BE2C (cell line): Measurements from ENCODE around the gene ZSCAN25.

Experiments used
- DNase-seq: peaks from one replicate; pipeline ENCODE4 v3.0.0-alpha.2; 2020
- H3K27me3 ChIP-seq: fragments of 250-450 bp; sonication (Bioruptor Pico); 2 replicates; pipeline ENCODE4 v1.5.1; 2020; ENCODE audit warnings: mild to moderate bottlenecking
- H3K36me3 ChIP-seq: fragments of 250-450 bp; sonication (Bioruptor Pico); 2 replicates; pipeline ENCODE4 v1.5.1; 2020; ENCODE audit warnings: mild to moderate bottlenecking
- H3K4me1 ChIP-seq: fragments of 250-450 bp; sonication (Bioruptor Pico); 2 replicates; pipeline ENCODE4 v1.5.1; 2020
- H3K4me3 ChIP-seq: 2 replicates; pipeline ENCODE4 v1.5.1; 2011; ENCODE audit warnings: low read depth, low read length
- H3K9me3 ChIP-seq: fragments of 250-450 bp; sonication (Bioruptor Pico); 2 replicates; pipeline ENCODE4 v1.5.1; 2020
- TF ChIP-seq, protein P1 (sequence below): IDR thresholded peaks from 2 replicates; pipeline ENCODE4 v1.5.1; 2012; ENCODE audit warnings: mild to moderate bottlenecking, low read depth, low read length

Gene ZSCAN25

DNA sequence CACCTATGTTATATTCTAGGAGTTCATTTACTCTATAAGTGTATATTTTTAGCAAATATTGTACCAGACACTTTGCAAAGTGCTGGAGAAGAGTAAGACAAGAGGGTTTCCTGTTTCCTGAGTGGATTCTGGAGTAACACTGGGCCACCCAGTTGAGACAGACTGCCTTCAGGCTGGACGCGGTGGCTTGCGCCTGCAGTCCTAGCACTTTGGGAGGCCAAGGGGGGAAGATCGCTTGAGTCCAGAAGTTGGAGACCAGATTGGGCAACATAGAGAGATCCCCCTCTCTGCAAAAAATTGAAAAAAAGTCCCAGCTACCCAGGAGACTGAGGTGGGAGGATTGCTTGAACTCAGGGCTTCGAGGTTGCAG is 772 bp upstream of the ZSCAN25 start:
- peak overlapping the region; percentile 98 for H3K4me3 ChIP-seq
- DNase-seq: no peak
- peaks cover 25% of the 10 kb centered on the region for H3K36me3 ChIP-seq
- TF ChIP-seq, protein P1, sequence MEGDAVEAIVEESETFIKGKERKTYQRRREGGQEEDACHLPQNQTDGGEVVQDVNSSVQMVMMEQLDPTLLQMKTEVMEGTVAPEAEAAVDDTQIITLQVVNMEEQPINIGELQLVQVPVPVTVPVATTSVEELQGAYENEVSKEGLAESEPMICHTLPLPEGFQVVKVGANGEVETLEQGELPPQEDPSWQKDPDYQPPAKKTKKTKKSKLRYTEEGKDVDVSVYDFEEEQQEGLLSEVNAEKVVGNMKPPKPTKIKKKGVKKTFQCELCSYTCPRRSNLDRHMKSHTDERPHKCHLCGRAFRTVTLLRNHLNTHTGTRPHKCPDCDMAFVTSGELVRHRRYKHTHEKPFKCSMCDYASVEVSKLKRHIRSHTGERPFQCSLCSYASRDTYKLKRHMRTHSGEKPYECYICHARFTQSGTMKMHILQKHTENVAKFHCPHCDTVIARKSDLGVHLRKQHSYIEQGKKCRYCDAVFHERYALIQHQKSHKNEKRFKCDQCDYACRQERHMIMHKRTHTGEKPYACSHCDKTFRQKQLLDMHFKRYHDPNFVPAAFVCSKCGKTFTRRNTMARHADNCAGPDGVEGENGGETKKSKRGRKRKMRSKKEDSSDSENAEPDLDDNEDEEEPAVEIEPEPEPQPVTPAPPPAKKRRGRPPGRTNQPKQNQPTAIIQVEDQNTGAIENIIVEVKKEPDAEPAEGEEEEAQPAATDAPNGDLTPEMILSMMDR: no peak
- no peaks in the 10 kb centered on the region for H3K4me1 ChIP-seq
- H3K27me3 ChIP-seq: peaks cover 8% of the 10 kb centered on the region
- no peaks in the 10 kb centered on the region for H3K9me3 ChIP-seq

DNA sequence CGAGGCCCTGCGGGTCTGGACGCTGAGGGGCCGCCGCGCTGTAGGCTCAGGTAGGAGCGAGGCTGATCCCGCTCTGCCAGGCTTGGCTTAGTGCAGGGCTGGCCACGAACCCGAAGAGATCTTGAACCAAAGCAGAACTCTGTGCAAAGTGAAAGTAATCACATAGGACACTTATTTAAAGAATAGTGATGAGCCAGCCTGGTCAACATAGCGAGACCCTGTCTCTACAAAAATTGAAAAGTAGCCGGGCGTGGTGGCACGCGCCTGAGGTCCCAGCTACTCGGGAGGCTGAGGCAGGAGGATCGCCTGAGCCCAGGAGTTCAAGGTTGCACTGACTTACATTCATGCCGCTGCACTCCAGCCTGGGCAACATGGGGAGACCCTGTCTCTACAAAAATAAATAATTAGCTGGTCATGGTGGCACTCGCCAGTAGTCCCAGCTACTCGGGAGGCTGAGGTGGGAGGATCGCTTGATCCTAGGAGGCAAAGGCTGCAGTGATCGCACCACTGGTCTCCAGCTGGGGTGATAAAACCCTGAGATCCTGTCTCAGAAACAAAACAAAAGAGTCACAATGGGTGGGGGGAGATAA is 541 bp downstream of the ZSCAN25 start:
- no peaks in the 10 kb centered on the region for H3K27me3 ChIP-seq
- H3K4me1 ChIP-seq: no peaks in the 10 kb centered on the region
- no peak for DNase-seq
- H3K4me3 ChIP-seq: peak overlapping the region; percentile 98
- TF ChIP-seq, protein P1: no peak
- H3K9me3 ChIP-seq: no peaks in the 10 kb centered on the region
- H3K36me3 ChIP-seq: peaks cover 38% of the 10 kb centered on the region

DNA sequence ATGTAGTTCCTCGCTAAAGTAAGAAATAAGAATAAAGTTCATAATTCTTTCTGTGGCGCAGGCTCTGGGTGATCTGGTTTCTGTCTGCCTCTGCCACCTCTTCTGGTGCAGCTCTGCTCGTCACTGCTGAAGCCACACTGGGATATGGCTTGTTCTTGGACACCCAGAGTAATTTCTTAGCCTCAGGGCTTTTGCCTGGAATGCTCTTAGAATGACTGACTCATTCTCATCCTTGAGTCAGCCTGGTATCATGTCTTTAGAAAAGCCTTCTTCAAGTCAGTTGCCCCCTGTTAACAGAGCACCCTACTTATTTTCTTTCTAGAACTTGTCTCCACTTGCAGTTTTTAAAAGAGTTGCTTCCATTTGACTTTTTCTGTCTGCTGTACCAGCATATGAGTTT is 2.0 kb downstream of the ZSCAN25 start:
- no peak for DNase-seq
- TF ChIP-seq, protein P1: no peak
- Histone ChIP-seq H3K4me3 (no peak overlapping the region), H3K4me1 (no peaks in the 10 kb centered on the region), H3K36me3 (peaks cover 52% of the 10 kb centered on the region), H3K27me3 (no peaks in the 10 kb centered on the region), H3K9me3 (no peaks in the 10 kb centered on the region)

DNA sequence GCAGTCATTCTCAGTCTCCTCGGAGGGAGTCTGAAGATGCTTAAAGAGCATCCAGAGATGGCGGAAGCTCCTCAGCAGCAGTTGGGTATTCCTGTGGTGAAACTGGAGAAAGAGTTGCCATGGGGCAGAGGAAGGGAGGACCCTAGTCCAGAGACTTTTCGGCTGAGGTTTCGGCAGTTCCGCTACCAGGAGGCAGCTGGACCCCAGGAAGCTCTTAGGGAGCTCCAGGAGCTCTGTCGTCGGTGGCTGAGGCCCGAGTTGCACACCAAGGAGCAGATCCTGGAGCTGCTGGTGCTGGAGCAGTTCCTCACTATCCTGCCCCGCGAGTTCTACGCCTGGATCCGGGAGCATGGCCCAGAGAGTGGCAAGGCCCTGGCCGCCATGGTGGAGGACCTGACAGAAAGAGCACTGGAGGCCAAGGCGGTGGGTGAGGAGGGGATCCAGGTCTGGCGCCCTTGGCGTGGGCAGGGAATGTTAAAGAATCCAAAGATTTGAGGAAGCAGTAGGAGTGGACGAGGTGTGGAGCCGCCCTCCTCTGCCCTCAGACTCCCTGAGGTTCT is 2.9 kb downstream of the ZSCAN25 start:
- H3K4me1 ChIP-seq: no peaks in the 10 kb centered on the region
- TF ChIP-seq, protein P1: no peak
- peaks cover 62% of the 10 kb centered on the region for H3K36me3 ChIP-seq

DNA sequence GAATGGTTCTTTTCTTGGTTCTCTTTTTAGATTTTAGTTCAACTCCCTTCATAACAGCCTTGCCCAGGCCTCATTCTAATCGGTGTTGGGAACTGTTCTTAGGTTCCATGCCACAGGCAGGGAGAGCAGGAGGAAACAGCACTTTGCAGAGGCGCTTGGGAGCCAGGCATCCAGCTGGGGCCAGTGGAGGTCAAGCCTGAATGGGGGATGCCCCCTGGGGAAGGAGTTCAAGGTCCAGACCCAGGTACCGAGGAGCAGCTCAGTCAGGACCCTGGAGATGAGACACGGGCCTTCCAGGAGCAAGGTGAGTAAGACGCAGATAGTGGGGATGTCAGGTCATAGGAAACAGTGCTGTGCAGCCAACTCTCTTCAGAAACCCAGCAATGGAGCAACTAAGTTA is 4.5 kb downstream of the ZSCAN25 start:
- TF ChIP-seq, protein P1: no peak
- H3K27me3 ChIP-seq: no peaks in the 10 kb centered on the region
- H3K4me3 ChIP-seq: no peak overlapping the region
- DNase-seq: no peak
- peaks cover 75% of the 10 kb centered on the region for H3K36me3 ChIP-seq
- H3K9me3 ChIP-seq: no peaks in the 10 kb centered on the region
- no peaks in the 10 kb centered on the region for H3K4me1 ChIP-seq

More for the DNA sequence above, 2.9 kb downstream of the ZSCAN25 start:
- no peaks in the 10 kb centered on the region for H3K9me3 ChIP-seq
- no peaks in the 10 kb centered on the region for H3K27me3 ChIP-seq
- DNase-seq: no peak
- H3K4me3 ChIP-seq: no peak overlapping the region

DNA sequence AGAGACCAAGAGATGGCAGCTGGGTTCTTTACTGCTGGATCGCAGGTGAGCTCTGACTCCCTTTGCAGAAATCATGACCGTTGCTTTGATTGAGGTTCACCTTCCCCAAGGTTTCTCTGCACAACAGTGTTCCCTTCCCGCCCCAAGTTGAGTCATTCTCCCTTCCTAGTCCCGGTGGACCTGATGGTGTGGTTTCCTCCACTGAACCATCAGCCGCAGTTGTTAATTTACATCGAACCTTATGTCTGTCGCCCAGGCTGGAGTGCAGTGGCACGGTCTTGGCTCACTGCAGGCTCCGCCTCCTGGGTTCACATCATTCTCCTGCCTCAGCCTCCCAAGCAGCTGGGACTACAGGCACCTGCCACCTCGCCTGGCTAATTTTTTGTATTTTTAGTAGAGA is 5.8 kb downstream of the ZSCAN25 start:
- TF ChIP-seq, protein P1: no peak
- H3K4me1 ChIP-seq: no peaks in the 10 kb centered on the region
- DNase-seq: no peak
- H3K4me3 ChIP-seq: no peak overlapping the region
- no peaks in the 10 kb centered on the region for H3K27me3 ChIP-seq
- peaks cover 89% of the 10 kb centered on the region for H3K36me3 ChIP-seq
- no peaks in the 10 kb centered on the region for H3K9me3 ChIP-seq
